GM12873 (cell line): Measurements from ENCODE around the gene AHNAK.

Source experiments
- CTCF ChIP-seq: IDR thresholded peaks from 2 replicates; pipeline ENCODE4 v1.5.1; 2012; ENCODE audit warnings: low read depth, mild to moderate bottlenecking, moderate library complexity, low read length, control low read depth; ENCODE audit not compliant: insufficient read depth; ENCODE audit errors: missing control alignments

The AHNAK gene

DNA sequence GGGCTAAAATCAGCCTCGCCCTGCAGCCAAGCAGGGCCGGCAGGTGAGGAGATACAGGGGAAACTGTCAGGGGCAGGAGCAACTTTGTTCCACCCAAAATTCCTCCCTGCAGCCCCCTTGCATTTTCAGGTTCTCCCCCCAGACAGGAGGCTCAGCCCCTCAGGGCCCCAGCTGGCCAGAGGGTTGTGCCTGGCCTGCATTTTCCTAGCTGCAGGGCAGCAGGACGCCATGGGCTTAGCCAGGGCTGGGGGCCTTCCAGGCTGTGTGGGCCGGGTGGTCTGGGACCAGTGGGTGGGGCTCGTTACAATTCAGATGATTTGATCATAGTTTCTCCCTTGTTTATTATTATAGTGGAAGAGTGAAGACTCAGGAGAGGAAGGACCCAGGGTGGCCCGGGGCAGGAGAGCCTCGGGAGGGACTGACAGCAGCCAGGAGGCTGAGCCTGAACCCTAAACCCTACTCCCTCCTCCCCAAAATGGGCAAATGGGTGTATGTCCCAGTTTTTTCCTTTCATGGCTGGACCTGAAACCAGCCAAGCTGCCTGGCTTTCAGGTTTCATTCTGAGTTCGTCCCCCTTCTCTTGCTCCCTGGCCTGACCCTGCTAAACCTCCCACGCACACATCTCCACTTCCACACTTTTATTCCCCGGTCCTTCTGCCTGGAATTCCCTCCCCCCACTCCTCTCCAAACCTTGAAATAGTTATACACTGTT, 40.0 kb downstream of the AHNAK start:
- no peak for TF ChIP-seq CTCF

- TF ChIP-seq CTCF, result no peak
Observed at GRCh38 chr11:62505440-62506091, 41.0 kb downstream of the AHNAK start.

GRCh38 chr11:62505059-62505439, 41.6 kb downstream of the AHNAK start:
- no peak for TF ChIP-seq CTCF

- no peak for TF ChIP-seq CTCF
Observed at GRCh38 chr11:62504158-62504973, 42.2 kb downstream of the AHNAK start.

GRCh38 chr11:62502030-62502730, 44.4 kb downstream of the AHNAK start:
- no peak for TF ChIP-seq CTCF

- no peak for TF ChIP-seq CTCF
Observed at GRCh38 chr11:62501432-62501891, 45.1 kb downstream of the AHNAK start.
